ENCODE measurements around the gene BMPR1A.

- TF ChIP-seq, protein P1, sequence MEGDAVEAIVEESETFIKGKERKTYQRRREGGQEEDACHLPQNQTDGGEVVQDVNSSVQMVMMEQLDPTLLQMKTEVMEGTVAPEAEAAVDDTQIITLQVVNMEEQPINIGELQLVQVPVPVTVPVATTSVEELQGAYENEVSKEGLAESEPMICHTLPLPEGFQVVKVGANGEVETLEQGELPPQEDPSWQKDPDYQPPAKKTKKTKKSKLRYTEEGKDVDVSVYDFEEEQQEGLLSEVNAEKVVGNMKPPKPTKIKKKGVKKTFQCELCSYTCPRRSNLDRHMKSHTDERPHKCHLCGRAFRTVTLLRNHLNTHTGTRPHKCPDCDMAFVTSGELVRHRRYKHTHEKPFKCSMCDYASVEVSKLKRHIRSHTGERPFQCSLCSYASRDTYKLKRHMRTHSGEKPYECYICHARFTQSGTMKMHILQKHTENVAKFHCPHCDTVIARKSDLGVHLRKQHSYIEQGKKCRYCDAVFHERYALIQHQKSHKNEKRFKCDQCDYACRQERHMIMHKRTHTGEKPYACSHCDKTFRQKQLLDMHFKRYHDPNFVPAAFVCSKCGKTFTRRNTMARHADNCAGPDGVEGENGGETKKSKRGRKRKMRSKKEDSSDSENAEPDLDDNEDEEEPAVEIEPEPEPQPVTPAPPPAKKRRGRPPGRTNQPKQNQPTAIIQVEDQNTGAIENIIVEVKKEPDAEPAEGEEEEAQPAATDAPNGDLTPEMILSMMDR (IDR thresholded peaks at IDR 0.05; ENCODE audit: low read depth, low read length) = no peak
- TF ChIP-seq EZH2phosphoT487 (IDR thresholded peaks at IDR 0.05; ENCODE audit: low read depth) = no peak
Observed at GRCh38 chr10:86749854-86750253, 6.6 kb upstream of the BMPR1A start.

Data from OCI-LY3 (cell line).